HG03354 (cell line): Measurements from ENCODE around the gene PLPP1.
A peak's percentile ranks its signal among the peaks of the same experiment; 100 is the strongest.

Experiments used
- ATAC-seq: cut with Tn5 transposase; IDR thresholded peaks from one replicate; pipeline ENCODE4 v1.9.1; 2021; ENCODE audit warnings: mild to moderate bottlenecking; ENCODE audit not compliant: unreplicated experiment, poor library complexity, severe bottlenecking

Gene PLPP1

GRCh38 chr5:55459572-55459971 is 75.2 kb downstream of the PLPP1 start:
- ATAC-seq, result no peak

GRCh38 chr5:55456216-55456895 is 78.4 kb downstream of the PLPP1 start:
- no peak for ATAC-seq

- no peak for ATAC-seq
These were observed 80.5 kb downstream of the PLPP1 start for GRCh38 chr5:55454282-55454681.

GRCh38 chr5:55453211-55453610 is 81.6 kb downstream of the PLPP1 start:
- no peak for ATAC-seq

GRCh38 chr5:55451976-55452375 is 82.8 kb downstream of the PLPP1 start:
- no peak for ATAC-seq

GRCh38 chr5:55450050-55450765 is 84.6 kb downstream of the PLPP1 start:
- ATAC-seq, result no peak

- no peak for ATAC-seq
These were observed 88.0 kb downstream of the PLPP1 start for GRCh38 chr5:55446640-55447351.

GRCh38 chr5:55445791-55446190 is 89.0 kb downstream of the PLPP1 start:
- ATAC-seq, result no peak

GRCh38 chr5:55441954-55442353 is 92.8 kb downstream of the PLPP1 start:
- no peak for ATAC-seq

GRCh38 chr5:55441107-55441771 is 93.5 kb downstream of the PLPP1 start:
- no peak for ATAC-seq

- no peak for ATAC-seq
These were observed 94.5 kb downstream of the PLPP1 start for GRCh38 chr5:55440188-55440646.

- ATAC-seq, result no peak
These were observed 95.8 kb downstream of the PLPP1 start for GRCh38 chr5:55438998-55439397.

GRCh38 chr5:55437859-55438206 is 96.9 kb downstream of the PLPP1 start:
- no peak for ATAC-seq

- ATAC-seq, result no peak
These were observed 97.3 kb downstream of the PLPP1 start for GRCh38 chr5:55437452-55437851.

GRCh38 chr5:55432549-55432948 is 102.2 kb downstream of the PLPP1 start:
- no peak for ATAC-seq

- no peak for ATAC-seq
These were observed 105.0 kb downstream of the PLPP1 start for GRCh38 chr5:55429613-55430253.

- ATAC-seq, result no peak
These were observed 105.5 kb downstream of the PLPP1 start for GRCh38 chr5:55429221-55429612.

- no peak for ATAC-seq
These were observed 107.6 kb downstream of the PLPP1 start for GRCh38 chr5:55427157-55427556.

GRCh38 chr5:55426455-55426854 is 108.3 kb downstream of the PLPP1 start:
- no peak for ATAC-seq

- ATAC-seq, result peak; percentile 91
These were observed 113.7 kb downstream of the PLPP1 start for GRCh38 chr5:55421074-55421529.
